Measurements from ENCODE around the gene RXFP4.

The RXFP4 gene

DNA sequence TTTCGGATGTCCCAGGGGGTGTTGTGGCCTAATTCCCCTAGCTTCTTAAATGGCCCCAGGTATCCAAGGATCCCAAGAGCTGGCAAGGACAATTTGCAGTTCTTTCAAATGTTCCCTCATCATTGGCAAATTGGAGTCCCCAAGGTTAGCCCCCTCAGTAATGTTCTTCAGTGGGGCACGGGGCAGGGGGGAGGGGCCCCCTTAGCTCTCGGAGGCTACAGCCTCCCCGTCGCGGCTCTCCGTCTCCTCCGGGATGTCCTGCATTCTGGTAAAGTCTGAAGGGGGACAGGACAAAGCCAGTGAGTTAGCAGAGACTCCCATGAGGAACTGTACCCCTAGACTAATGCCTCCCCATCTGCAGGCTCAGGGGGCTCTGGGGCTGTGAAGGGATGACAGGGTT is 6.3 kb downstream of the RXFP4 start:
- TF ChIP-seq, protein P1, sequence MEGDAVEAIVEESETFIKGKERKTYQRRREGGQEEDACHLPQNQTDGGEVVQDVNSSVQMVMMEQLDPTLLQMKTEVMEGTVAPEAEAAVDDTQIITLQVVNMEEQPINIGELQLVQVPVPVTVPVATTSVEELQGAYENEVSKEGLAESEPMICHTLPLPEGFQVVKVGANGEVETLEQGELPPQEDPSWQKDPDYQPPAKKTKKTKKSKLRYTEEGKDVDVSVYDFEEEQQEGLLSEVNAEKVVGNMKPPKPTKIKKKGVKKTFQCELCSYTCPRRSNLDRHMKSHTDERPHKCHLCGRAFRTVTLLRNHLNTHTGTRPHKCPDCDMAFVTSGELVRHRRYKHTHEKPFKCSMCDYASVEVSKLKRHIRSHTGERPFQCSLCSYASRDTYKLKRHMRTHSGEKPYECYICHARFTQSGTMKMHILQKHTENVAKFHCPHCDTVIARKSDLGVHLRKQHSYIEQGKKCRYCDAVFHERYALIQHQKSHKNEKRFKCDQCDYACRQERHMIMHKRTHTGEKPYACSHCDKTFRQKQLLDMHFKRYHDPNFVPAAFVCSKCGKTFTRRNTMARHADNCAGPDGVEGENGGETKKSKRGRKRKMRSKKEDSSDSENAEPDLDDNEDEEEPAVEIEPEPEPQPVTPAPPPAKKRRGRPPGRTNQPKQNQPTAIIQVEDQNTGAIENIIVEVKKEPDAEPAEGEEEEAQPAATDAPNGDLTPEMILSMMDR (IDR thresholded peaks at IDR 0.05; ENCODE audit: extremely low read depth, missing control alignments): no peak
- no peak for DNase-seq (ENCODE audit: low spot score)

DNA sequence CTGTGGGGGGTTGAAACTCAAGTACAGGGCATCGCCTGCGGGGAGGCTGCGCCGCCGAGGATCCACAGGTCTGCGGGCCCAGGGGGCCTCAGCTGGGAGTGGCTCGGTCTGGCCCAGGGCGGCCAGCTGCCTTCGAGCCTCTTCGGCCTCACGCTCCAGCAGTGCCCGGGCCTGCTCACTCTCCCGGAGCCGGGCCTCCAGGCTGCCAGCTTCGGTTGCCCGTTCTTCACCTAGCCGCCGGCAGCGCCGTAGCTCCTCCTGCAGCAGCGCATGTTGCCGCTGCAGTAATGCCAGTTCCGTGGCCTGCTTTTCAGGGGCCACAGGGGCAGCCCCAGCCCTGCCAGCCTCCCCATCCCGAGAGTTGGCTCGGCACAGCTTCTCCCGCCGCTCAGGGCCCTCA is 9.4 kb downstream of the RXFP4 start:
- TF ChIP-seq, protein P1 (IDR thresholded peaks at IDR 0.05; ENCODE audit: extremely low read depth, missing control alignments): no peak
- no peak for DNase-seq (ENCODE audit: low spot score)

DNA sequence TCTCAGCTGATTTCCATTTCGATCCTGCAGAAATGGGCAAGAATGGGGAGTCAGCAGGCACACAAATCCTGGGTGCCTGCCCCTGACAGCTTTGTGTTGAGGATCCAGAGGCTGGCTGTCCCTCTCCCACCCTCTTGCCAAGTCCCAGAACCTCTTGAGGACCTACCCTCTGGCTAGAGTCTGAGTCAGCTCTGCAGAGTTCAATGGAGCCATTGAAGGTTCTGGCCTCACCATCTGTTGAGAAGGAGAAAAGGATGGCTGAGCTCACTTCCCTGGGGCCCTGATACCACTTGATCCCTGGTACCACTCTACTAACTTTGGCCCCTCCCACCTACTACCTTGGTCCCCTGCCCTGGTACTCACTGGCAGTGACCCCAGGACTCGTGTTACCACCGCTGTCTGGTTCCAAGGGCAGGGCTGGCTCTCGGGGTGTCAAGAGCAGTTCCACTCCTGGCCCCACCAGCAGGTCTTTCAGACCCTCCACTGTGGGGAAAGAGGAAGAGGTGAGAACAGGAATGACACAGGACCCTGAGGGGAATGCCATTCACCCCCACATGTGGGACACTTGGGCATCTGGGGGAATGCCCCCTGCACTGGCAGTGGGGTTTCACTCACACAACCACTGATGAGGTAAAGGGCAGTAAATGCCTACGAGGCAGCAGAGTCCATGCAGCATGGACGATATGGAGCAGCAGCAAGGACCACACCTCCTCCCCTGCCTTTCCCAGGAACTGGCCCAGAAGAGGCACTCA is 10.5 kb downstream of the RXFP4 start:
- no peak for DNase-seq (ENCODE audit: low spot score)
- TF ChIP-seq, protein P1 (IDR thresholded peaks at IDR 0.05; ENCODE audit: extremely low read depth, missing control alignments): no peak

DNA sequence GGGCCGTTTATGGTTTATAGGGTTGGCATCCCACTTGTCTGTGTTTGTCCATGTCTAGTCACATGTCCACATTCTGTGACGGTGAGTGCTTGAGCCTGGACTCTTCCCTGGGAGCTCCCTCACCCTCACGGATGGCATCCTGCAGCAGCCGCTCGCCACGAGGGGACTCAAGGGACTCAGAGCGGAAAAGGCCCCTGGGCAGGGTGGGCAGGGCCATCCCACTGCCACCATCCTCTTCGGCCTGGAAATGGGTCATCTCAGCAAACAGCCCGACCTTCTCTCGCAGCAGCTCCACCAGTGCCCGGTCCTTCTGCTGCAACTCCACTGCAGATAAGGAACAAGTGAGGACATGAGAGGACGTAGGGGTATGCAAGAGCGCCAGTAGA is 11.1 kb downstream of the RXFP4 start:
- no peak for DNase-seq (ENCODE audit: low spot score)
- TF ChIP-seq, protein P1 (IDR thresholded peaks at IDR 0.05; ENCODE audit: extremely low read depth, missing control alignments): no peak

DNA sequence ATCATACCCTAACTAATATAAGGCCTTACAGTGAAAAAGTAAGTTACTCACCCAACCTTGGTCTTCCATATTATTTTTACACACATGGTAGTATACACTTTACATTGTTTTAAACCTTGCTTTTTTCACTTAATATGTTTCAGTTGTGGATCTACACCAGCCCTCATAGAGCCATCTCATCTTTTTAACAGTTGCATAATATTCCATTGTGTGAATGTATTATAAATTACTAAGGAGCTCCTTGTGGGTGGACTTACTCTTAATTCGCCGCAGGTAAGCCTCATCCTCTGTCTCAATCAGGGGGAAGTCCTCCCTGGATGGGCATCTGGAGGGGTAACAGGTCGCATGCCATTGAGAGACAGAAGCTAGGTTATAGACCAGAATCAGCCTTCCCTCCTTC is 13.2 kb downstream of the RXFP4 start:
- no peak for DNase-seq (ENCODE audit: low spot score)
- TF ChIP-seq, protein P1 (IDR thresholded peaks at IDR 0.05; ENCODE audit: extremely low read depth, missing control alignments): no peak

DNA sequence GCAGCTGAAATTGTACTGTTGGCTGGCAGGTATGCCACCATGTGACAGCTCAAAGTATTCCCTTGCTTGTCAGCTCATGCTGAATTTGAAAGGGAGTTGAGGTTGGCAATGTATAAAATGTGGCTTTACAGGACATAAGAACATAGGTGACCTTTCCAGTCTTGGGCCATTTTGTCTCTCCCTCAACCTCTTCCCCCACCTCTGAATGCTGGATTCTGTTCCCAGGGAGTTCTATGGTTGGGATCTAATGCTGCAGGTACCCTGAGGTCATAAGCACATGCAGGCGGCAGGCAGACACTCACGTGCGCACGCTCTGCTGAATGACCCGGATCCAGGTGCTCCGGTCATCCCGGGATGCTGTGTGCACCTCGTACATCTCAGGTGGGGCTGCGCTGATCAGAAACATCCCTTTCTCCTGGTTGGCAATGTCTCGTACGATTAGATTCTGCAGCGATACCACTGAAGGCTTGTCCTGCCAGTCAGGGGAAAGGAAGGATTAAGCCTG is 16.0 kb downstream of the RXFP4 start:
- TF ChIP-seq, protein P1 (IDR thresholded peaks at IDR 0.05; ENCODE audit: extremely low read depth, missing control alignments): no peak
- DNase-seq (ENCODE audit: low spot score): no peak

DNA sequence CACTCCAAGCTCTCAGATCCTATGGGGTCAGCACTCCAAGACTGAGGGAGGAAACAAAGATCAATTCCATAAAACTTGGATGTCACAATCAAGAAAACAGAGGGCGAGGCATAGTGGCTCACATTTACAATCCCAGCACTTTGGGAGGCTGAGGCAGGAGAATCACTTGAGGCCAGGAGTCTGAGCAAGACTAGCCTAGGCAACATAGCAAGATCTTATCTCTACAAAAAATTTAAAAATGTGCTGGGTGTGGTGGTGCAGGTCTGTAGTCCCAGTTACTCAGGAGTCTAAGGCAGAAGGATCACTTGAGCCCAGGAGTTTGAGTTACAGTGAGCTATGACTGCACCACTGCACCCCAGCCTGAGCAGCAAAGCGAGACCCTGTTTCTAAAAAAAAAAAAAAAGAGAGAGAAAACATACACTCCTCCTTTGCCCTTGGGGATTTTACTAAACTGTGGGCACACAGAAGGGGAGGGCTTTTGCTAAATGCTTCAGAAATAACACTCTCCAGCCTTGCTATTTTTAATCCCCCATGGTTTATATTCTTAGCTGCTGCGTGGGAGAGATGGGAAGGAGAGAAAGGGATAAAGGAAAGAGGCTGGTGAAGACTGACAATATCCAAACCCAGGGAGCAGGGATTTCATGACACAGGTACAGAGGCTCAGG is 18.8 kb downstream of the RXFP4 start:
- TF ChIP-seq, protein P1 (IDR thresholded peaks at IDR 0.05; ENCODE audit: extremely low read depth, missing control alignments): no peak
- DNase-seq (ENCODE audit: low spot score): no peak

Measured in GM20000 (cell line).